Lower leg skin (tissue), 4 donors: ENCODE data around the gene ISYNA1. TPM values are rescaled to one million over a fixed set of nuclear protein-coding genes. Genes with fewer than 3 reads are reported as not detected.

Source experiments
- DNase-seq, 2 donors: peaks; one replicate each; pipeline ENCODE4 v3.0.0-alpha.2; 2019; ENCODE audit warnings: low spot score in 2 of 2
- H3K4me3 ChIP-seq: fragments of 200-600 bp; sonication (generic); 2 replicates; pipeline ENCODE4 v1.5.1; 2017; ENCODE audit warnings: mild to moderate bottlenecking, low read depth; ENCODE audit not compliant: poor library complexity, severe bottlenecking
- CTCF ChIP-seq, 3 donors: fragments of 450-650 bp; IDR thresholded peaks; one replicate each; pipeline ENCODE4 v1.5.1; 2016; ENCODE audit warnings: antibody characterized with exemption in 3 of 3, mild to moderate bottlenecking in 3 of 3, moderate library complexity in 2 of 3
- POLR2A ChIP-seq, 2 donors: fragments of 450-650 bp; IDR thresholded peaks; one replicate each; pipeline ENCODE4 v1.6.1; 2016 to 2017; ENCODE audit warnings: antibody characterized with exemption in 2 of 2, mild to moderate bottlenecking in 1 of 2, moderate library complexity in 1 of 2
- WGBS, 2 donors: methylation state at CpG; one replicate each; pipeline ENCODE4 v1.1.5; 2018; 5-methylcytosine and 5-hydroxymethylcytosine counted together
- intact Hi-C: fragments of 100-400 bp; cut with DNase I; formaldehyde crosslinking; loops from one replicate; pipeline ENCODE4 v1.15.0; 2023; ENCODE audit warnings: low total_unique reads
- total RNA-seq, 4 donors: library from RNA; depleted of rRNA; stranded (reverse); fragments of >200 nt; gene quantifications; one replicate each; pipeline ENCODE4 v1.1.0, GENCODE V29; 2016

Gene ISYNA1
- total RNA-seq, 4 donors from 2014 or later, result 16.9 to 29.9 (median 22.3) TPM

GRCh38 chr19:18401580-18402112 is 36.3 kb downstream of the ISYNA1 start:
- 35 to 46% methylated on average over 7 of the region's 7 CpGs for WGBS, 2 donors
- intact Hi-C loops, result no loop called here
- TF ChIP-seq CTCF (IDR thresholded peaks at IDR 0.05) (no peak), POLR2A (IDR thresholded peaks at IDR 0.05) (no peak)
- DNase-seq, result peak in 1 of 2 donors; percentile 74
- H3K4me3 ChIP-seq, result no peak overlapping the region

- H3K4me3 ChIP-seq, result no peak overlapping the region
- no peak for TF ChIP-seq CTCF (IDR thresholded peaks at IDR 0.05)
- intact Hi-C loops, result no loop called here
- no peak for DNase-seq
- WGBS, 2 donors, result 25 to 26% methylated on average over 6 of the region's 6 CpGs
These were observed 38.9 kb downstream of the ISYNA1 start for GRCh38 chr19:18399008-18399407.

- TF ChIP-seq CTCF (IDR thresholded peaks at IDR 0.05) (no peak), POLR2A (IDR thresholded peaks at IDR 0.05) (no peak)
- intact Hi-C loops, result no loop called here
- 16 to 20% methylated on average over 22 to 29 of the region's 33 CpGs for WGBS, 2 donors
- DNase-seq, result no peak
- H3K4me3 ChIP-seq, result peak within 1 kb of the TSS; percentile 4
These were observed 40.4 kb downstream of the ISYNA1 start, which contains the start of gene LRRC25 for GRCh38 chr19:18397242-18398202. Gene LRRC25, minus strand, starts transcription at chr19:18397622. Its CDS starts 659 bp downstream, at chr19:18396963.

GRCh38 chr19:18396471-18397241 is 41.3 kb downstream of the ISYNA1 start:
- intact Hi-C loops, result no loop called here
- no peak for TF ChIP-seq CTCF (IDR thresholded peaks at IDR 0.05)
- TF ChIP-seq POLR2A (IDR thresholded peaks at IDR 0.05), result no peak
- H3K4me3 ChIP-seq, result peak overlapping the region; percentile 4
- no peak for DNase-seq
- 61 to 76% methylated on average over 20 to 33 of the region's 37 CpGs for WGBS, 2 donors

GRCh38 chr19:18393836-18394235 is 44.1 kb downstream of the ISYNA1 start:
- TF ChIP-seq POLR2A (IDR thresholded peaks at IDR 0.05) (no peak), CTCF (IDR thresholded peaks at IDR 0.05) (no peak)
- 49 to 50% methylated on average over 7 of the region's 7 CpGs for WGBS, 2 donors
- H3K4me3 ChIP-seq, result no peak overlapping the region
- DNase-seq, result no peak
- intact Hi-C loops, result no loop called here
